C1 segment of cervical spinal cord (tissue), 14 donors: Measurements from ENCODE around the gene HS1BP3.

Experiments
- DNase-seq, 14 donors: peaks; one replicate each; lab custom pipeline; 2025; lab: John Stamatoyannopoulos, UW

The HS1BP3 gene

GRCh38 chr2:20617892-20618467, 32.9 kb downstream of the HS1BP3 start:
- DNase-seq: peak; percentile 56 to 98 (median 90)

- DNase-seq: peak in 2 of 14 donors; percentile 37 to 64
Observed at GRCh38 chr2:20617081-20617575, 33.8 kb downstream of the HS1BP3 start.

- DNase-seq: no peak
Observed at GRCh38 chr2:20616341-20616871, 34.5 kb downstream of the HS1BP3 start.

GRCh38 chr2:20615466-20616241, 35.2 kb downstream of the HS1BP3 start:
- DNase-seq: peak in 3 of 14 donors; percentile 18 to 62 (median 42)

- DNase-seq: no peak
Observed at GRCh38 chr2:20615068-20615465, 35.8 kb downstream of the HS1BP3 start.

- DNase-seq: peak in 6 of 14 donors; percentile 25 to 69 (median 40)
Observed at GRCh38 chr2:20614201-20615067, 36.5 kb downstream of the HS1BP3 start.

GRCh38 chr2:20612925-20613916, 37.7 kb downstream of the HS1BP3 start:
- no peak for DNase-seq

- no peak for DNase-seq
Observed at GRCh38 chr2:20611844-20612356, 39.0 kb downstream of the HS1BP3 start.

GRCh38 chr2:20611077-20611843, 39.6 kb downstream of the HS1BP3 start:
- no peak for DNase-seq

- DNase-seq: no peak
Observed at GRCh38 chr2:20609995-20610357, 40.9 kb downstream of the HS1BP3 start.

GRCh38 chr2:20609349-20609994, 41.4 kb downstream of the HS1BP3 start:
- DNase-seq: peak in 2 of 14 donors; percentile 11 to 47

GRCh38 chr2:20608666-20609348, 42.1 kb downstream of the HS1BP3 start:
- DNase-seq: peak in 1 of 14 donors; percentile 17

GRCh38 chr2:20607446-20607845, 43.5 kb downstream of the HS1BP3 start:
- DNase-seq: no peak

GRCh38 chr2:20606198-20606597, 44.7 kb downstream of the HS1BP3 start:
- no peak for DNase-seq

- no peak for DNase-seq
Observed at GRCh38 chr2:20604951-20605381, 45.9 kb downstream of the HS1BP3 start.

GRCh38 chr2:20604401-20604911, 46.4 kb downstream of the HS1BP3 start:
- DNase-seq: no peak

GRCh38 chr2:20603791-20604190, 47.1 kb downstream of the HS1BP3 start:
- no peak for DNase-seq

- no peak for DNase-seq
Observed at GRCh38 chr2:20602803-20603202, 48.1 kb downstream of the HS1BP3 start.
